ENCODE measurements around the gene CAMK1D. TPM values are rescaled to one million over a fixed set of nuclear protein-coding genes. Genes with fewer than 3 reads are reported as not detected.

CAMK1D gene
- total RNA-seq, 4 donors from 2014 or later = 0.55 to 2.2 (median 1.5) TPM

DNA sequence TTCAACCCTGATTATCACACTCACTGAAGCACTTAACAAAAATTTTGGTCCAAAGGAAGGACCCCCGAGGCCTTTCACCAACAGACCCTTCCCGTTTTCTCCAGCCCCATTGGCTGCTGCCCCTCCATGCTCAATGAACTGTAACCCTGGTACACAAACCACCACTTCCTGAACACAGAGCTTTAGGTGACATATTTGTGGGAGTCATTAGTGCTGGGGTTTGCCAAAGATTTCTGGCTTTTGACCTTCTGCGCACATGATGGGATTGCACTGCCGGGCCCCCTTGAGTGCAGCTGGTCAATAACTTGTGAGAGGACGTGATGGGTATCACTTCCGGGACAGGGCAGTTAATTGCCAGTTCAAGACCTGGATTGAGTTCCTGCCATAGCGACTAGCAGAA lies 9.0 kb upstream of the CAMK1D start:
- H3K27me3 ChIP-seq = no peaks in the 10 kb centered on the region
- no peak overlapping the region for H3K27ac ChIP-seq
- no peak overlapping the region for H3K4me3 ChIP-seq
- no peaks in the 10 kb centered on the region for H3K36me3 ChIP-seq
- no peaks in the 10 kb centered on the region for H3K9me3 ChIP-seq
- intact Hi-C loops (cut with DNase I; ENCODE audit: low total_unique reads) (no loop called here), in situ Hi-C loops (cut with MboI; ENCODE audit: low sequenced_read_pairs in 4 of 4) (no loop called here)
- no peak for TF ChIP-seq POLR2A (IDR thresholded peaks at IDR 0.05)
- TF ChIP-seq, protein P1, sequence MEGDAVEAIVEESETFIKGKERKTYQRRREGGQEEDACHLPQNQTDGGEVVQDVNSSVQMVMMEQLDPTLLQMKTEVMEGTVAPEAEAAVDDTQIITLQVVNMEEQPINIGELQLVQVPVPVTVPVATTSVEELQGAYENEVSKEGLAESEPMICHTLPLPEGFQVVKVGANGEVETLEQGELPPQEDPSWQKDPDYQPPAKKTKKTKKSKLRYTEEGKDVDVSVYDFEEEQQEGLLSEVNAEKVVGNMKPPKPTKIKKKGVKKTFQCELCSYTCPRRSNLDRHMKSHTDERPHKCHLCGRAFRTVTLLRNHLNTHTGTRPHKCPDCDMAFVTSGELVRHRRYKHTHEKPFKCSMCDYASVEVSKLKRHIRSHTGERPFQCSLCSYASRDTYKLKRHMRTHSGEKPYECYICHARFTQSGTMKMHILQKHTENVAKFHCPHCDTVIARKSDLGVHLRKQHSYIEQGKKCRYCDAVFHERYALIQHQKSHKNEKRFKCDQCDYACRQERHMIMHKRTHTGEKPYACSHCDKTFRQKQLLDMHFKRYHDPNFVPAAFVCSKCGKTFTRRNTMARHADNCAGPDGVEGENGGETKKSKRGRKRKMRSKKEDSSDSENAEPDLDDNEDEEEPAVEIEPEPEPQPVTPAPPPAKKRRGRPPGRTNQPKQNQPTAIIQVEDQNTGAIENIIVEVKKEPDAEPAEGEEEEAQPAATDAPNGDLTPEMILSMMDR (IDR thresholded peaks at IDR 0.05 in 4 of 5, conservative IDR thresholded peaks at IDR 0.05 in 1 of 5) = no peak
- H3K4me1 ChIP-seq = no peaks in the 10 kb centered on the region
- ATAC-seq = no peak
- DNase-seq = no peak

DNA sequence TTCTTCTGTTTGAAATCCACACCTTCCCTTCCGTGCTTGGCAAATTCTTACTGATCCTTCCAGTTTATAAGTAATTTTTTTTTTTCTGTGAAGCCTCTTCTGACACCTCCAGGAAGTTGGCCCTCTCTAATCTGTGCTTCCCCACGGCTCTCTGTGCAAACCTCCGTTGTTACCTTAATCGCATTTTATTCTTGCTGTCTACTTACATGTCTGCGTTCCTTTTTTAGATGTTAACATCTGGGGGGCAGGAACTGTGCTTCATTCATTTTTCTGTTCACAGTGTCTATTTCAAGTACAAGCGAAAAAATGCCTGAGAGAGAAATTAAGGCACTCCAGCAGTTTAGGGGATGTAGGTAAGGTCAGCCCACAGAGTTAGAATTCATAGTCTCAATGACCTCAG lies 8.4 kb upstream of the CAMK1D start:
- Histone ChIP-seq H3K4me3 (no peak overlapping the region), H3K9me3 (no peaks in the 10 kb centered on the region), H3K27ac (no peak overlapping the region), H3K36me3 (no peaks in the 10 kb centered on the region), H3K27me3 (no peaks in the 10 kb centered on the region), H3K4me1 (no peaks in the 10 kb centered on the region)
- DNase-seq (no peak), ATAC-seq (no peak)
- TF ChIP-seq POLR2A (IDR thresholded peaks at IDR 0.05) = no peak
- TF ChIP-seq, protein P1 (IDR thresholded peaks at IDR 0.05 in 4 of 5, conservative IDR thresholded peaks at IDR 0.05 in 1 of 5) = no peak
- in situ Hi-C loops (cut with MboI; ENCODE audit: low sequenced_read_pairs in 4 of 4) = no loop called here
- intact Hi-C loops (cut with DNase I; ENCODE audit: low total_unique reads) = no loop called here

DNA sequence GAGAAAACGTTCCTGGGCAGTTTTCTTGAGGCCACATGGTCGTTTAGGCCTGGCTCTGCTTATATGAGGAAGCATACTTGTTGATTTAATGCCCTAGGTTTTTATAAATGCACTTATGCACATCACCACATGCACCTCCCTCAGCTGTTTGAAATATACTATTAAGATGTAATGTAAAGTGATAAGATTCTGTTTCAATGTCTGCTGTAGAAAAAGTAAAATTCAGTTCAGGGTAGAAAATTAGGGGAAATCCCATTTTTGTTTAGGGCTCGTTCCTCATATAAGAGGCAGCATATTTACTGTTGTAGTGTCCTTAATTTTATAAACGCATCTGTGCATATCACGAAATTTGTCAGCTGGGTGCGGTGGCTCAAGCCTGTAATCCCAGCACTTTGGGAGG lies 7.8 kb upstream of the CAMK1D start:
- Histone ChIP-seq H3K4me1 (no peaks in the 10 kb centered on the region), H3K27me3 (no peaks in the 10 kb centered on the region), H3K36me3 (no peaks in the 10 kb centered on the region), H3K27ac (no peak overlapping the region), H3K4me3 (no peak overlapping the region), H3K9me3 (no peaks in the 10 kb centered on the region)
- DNase-seq = no peak
- no peak for ATAC-seq
- no peak for TF ChIP-seq POLR2A (IDR thresholded peaks at IDR 0.05)
- TF ChIP-seq, protein P1 (IDR thresholded peaks at IDR 0.05 in 4 of 5, conservative IDR thresholded peaks at IDR 0.05 in 1 of 5) = no peak
- intact Hi-C loops (cut with DNase I; ENCODE audit: low total_unique reads) (no loop called here), in situ Hi-C loops (cut with MboI; ENCODE audit: low sequenced_read_pairs in 4 of 4) (no loop called here)

DNA sequence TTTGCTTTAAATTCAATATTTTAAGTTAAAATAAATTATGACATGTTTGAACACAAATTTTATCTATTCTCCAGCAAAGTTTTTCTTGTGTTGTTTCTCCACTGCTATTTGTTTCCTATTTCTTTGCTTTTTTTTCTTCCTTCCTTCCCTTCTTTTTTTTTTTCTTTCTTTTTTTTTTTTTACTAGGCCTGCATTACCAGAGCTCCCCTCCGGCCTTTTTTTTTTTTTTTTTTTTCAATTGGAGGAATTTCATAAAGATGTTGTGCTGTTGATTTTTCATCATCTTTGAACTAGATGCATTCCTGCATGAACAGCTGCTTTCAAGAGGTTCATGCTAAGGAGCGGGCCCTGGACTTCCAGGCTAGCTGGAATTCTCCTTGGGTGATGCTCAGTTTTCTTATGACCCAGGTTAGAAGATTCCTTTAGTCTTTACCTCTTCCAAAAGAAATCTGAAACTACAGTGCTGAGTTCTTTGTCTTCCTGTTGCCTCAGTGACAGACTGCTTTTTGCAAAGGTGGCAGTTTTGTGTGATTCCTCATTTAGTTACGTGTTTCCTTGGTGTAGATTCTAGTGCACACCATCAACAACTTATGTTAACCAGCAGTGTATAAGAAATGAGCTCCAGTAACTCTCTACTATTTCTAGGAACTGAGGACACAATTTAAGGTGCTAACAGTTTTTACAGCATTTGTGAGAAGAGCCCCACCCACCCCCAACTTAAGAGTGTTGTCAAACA lies 4.8 kb upstream of the CAMK1D start:
- in situ Hi-C loops (cut with MboI; ENCODE audit: low sequenced_read_pairs in 4 of 4) = no loop called here
- H3K4me3 ChIP-seq = no peak overlapping the region
- TF ChIP-seq, protein P1 (IDR thresholded peaks at IDR 0.05 in 4 of 5, conservative IDR thresholded peaks at IDR 0.05 in 1 of 5) = no peak
- TF ChIP-seq POLR2A (IDR thresholded peaks at IDR 0.05) = no peak

DNA sequence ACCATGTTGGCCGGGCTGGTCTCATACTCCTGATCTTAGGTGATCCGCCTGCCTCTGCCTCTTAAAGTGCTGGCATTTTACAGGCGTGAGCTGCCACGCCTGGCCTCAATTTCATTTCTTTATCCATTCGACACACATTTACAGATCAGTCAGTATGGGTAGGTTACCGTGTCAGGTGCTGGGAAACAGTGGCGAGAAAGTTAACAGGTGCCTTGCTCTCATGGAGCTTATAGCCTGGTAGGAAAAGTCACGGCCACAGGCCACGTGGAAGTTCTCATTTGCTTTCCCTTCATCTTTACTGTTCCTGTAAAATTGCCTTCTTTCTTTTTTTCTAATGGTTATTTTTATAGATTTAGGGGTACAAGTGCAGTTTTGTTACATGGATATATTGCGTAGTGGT lies 2.6 kb upstream of the CAMK1D start:
- no peaks in the 10 kb centered on the region for H3K36me3 ChIP-seq
- peaks cover 0 to 12% (median 5%) of the 10 kb centered on the region in 3 donors for H3K27me3 ChIP-seq
- peaks cover 5 to 12% of the 10 kb centered on the region in 2 donors for H3K4me1 ChIP-seq
- in situ Hi-C loops (cut with MboI; ENCODE audit: low sequenced_read_pairs in 4 of 4) = no loop called here
- TF ChIP-seq POLR2A (IDR thresholded peaks at IDR 0.05) = no peak
- TF ChIP-seq, protein P1 (IDR thresholded peaks at IDR 0.05 in 4 of 5, conservative IDR thresholded peaks at IDR 0.05 in 1 of 5) = no peak
- no peaks in the 10 kb centered on the region for H3K9me3 ChIP-seq
- ATAC-seq = no peak
- H3K4me3 ChIP-seq = no peak overlapping the region
- no peak overlapping the region for H3K27ac ChIP-seq
- intact Hi-C loops (cut with DNase I; ENCODE audit: low total_unique reads) = no loop called here
- no peak for DNase-seq

More for the DNA sequence above, 4.8 kb upstream of the CAMK1D start:
- Histone ChIP-seq H3K4me1 (no peaks in the 10 kb centered on the region), H3K27me3 (no peaks in the 10 kb centered on the region), H3K9me3 (no peaks in the 10 kb centered on the region), H3K27ac (no peak overlapping the region), H3K36me3 (no peaks in the 10 kb centered on the region)
- intact Hi-C loops (cut with DNase I; ENCODE audit: low total_unique reads) = no loop called here
- DNase-seq (no peak), ATAC-seq (no peak)

Data from gastrocnemius medialis (tissue), 4 donors.